ENCODE measurements around the gene CPNE7.

The CPNE7 gene

DNA sequence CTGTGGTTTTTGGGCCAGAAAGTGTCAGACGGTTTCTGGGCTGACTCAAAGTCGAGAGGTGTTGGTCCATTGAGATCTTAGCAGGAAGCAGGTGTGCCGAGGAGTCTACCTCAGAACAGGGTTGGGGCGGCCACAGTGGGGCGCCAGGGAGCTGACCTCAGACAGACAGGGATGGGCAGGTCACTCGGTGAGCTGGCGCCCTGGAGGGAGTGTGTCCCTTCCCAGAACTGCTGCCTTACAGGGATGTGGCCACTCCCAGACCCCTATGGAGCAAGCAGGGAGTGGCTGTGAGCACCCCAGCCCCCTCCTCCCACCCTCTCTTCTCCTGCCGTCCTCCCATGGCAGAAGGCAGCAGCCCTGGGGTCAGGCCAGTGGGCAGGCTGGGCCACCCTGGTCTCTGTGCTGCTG is 23.9 kb downstream of the CPNE7 start:
- H3K27ac ChIP-seq: no peak overlapping the region
- no peak overlapping the region for H3K9ac ChIP-seq (ENCODE audit: insufficient read length)
- DNase-seq (ENCODE audit: low read depth, low spot score): no peak
- no peaks in the 10 kb centered on the region for H3K9me3 ChIP-seq (ENCODE audit: low read depth, low read length)
- H3K36me3 ChIP-seq (ENCODE audit: insufficient read depth, low read length): no peaks in the 10 kb centered on the region; the same call in 1 of the 2 replicates
- TF ChIP-seq FOXP2 (optimal IDR thresholded peaks at IDR 0.05; ENCODE audit: control extremely low read depth, extremely low read length, insufficient read depth): no peak
- no peak for TF ChIP-seq EZH2 (IDR thresholded peaks at IDR 0.05)
- no peak for TF ChIP-seq POLR2AphosphoS5 (IDR thresholded peaks at IDR 0.05; ENCODE audit: borderline replicate concordance, low read depth, low read length)
- no peak overlapping the region for H3K4me3 ChIP-seq

DNA sequence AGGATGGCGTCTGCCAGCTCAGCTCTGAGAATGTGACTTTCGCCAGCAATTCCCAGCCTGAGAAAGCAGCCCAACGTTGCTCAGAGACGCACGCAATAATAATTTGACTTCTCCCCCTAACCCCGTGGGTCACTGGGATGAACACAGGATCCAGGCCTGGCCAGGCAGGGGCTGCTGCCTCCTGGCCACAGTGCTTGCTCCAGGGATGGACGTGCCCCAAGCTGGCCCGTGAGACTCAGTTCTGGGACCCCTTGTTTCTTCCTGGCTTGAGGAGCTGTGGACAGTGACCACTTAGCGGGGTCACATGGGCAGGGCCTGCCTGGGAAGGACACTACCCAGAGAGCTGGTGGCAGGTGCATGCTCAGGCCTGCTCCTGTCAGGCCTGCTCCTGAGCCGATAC is 24.3 kb downstream of the CPNE7 start:
- no peak overlapping the region for H3K9ac ChIP-seq (ENCODE audit: insufficient read length)
- no peak overlapping the region for H3K27ac ChIP-seq
- no peak for TF ChIP-seq POLR2AphosphoS5 (IDR thresholded peaks at IDR 0.05; ENCODE audit: borderline replicate concordance, low read depth, low read length)
- TF ChIP-seq FOXP2 (optimal IDR thresholded peaks at IDR 0.05; ENCODE audit: control extremely low read depth, extremely low read length, insufficient read depth): no peak
- TF ChIP-seq EZH2 (IDR thresholded peaks at IDR 0.05): no peak
- H3K36me3 ChIP-seq (ENCODE audit: insufficient read depth, low read length): no peaks in the 10 kb centered on the region; the same call in 1 of the 2 replicates
- H3K4me3 ChIP-seq: no peak overlapping the region
- H3K9me3 ChIP-seq (ENCODE audit: low read depth, low read length): no peaks in the 10 kb centered on the region
- DNase-seq (ENCODE audit: low read depth, low spot score): no peak

DNA sequence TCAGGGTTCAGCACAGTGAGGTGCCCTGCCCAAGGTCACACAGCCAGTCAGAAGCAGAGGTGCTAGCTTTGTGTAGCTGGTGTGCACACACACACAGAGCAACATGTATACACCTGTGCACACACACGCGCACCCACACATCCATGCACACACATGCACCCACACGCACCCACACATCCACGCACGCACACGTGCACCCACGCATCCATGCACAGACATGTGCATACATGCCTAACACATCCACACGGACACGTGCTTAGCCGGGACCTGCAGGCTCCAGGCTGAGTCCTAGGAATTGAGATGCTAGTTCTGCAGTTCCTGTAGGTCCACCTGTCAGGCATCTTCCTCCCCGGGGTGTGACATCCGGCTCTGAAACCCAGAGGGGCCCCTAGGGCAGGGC is 24.9 kb downstream of the CPNE7 start:
- no peaks in the 10 kb centered on the region for H3K9me3 ChIP-seq (ENCODE audit: low read depth, low read length)
- no peak for TF ChIP-seq POLR2AphosphoS5 (IDR thresholded peaks at IDR 0.05; ENCODE audit: borderline replicate concordance, low read depth, low read length)
- no peak for TF ChIP-seq EZH2 (IDR thresholded peaks at IDR 0.05)
- TF ChIP-seq FOXP2 (optimal IDR thresholded peaks at IDR 0.05; ENCODE audit: control extremely low read depth, extremely low read length, insufficient read depth): no peak
- no peak overlapping the region for H3K9ac ChIP-seq (ENCODE audit: insufficient read length)
- no peak for DNase-seq (ENCODE audit: low read depth, low spot score)
- H3K36me3 ChIP-seq (ENCODE audit: insufficient read depth, low read length): no peaks in the 10 kb centered on the region; the same call in 1 of the 2 replicates
- no peak overlapping the region for H3K4me3 ChIP-seq
- no peak overlapping the region for H3K27ac ChIP-seq

DNA sequence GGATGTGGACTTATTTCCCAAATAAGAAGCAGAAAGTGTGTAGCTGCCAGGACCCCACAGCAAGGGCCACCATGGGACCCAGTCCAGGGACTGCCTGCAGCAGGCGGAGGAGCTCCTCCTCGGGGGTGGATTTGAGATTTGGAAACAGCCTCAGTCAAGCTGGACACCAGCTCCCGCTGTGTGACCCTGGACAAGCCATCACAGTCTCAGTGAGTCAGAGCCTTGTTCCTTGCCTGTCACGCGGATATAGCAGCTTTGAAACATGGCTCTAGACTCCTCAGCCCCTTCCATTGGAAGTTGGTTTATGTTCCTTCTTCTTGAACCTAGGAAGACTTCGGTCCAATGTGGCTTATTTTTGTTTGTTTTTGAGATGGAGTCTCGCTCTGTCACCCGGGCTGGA is 25.4 kb downstream of the CPNE7 start:
- Histone ChIP-seq H3K27ac (no peak overlapping the region), H3K4me3 (no peak overlapping the region), H3K9ac (ENCODE audit: insufficient read length) (no peak overlapping the region), H3K9me3 (ENCODE audit: low read depth, low read length) (no peaks in the 10 kb centered on the region), H3K36me3 (ENCODE audit: insufficient read depth, low read length) (no peaks in the 10 kb centered on the region; the same call in 1 of the 2 replicates)
- no peak for DNase-seq (ENCODE audit: low read depth, low spot score)
- no peak for TF ChIP-seq POLR2AphosphoS5 (IDR thresholded peaks at IDR 0.05; ENCODE audit: borderline replicate concordance, low read depth, low read length)
- no peak for TF ChIP-seq EZH2 (IDR thresholded peaks at IDR 0.05)
- no peak for TF ChIP-seq FOXP2 (optimal IDR thresholded peaks at IDR 0.05; ENCODE audit: control extremely low read depth, extremely low read length, insufficient read depth)

DNA sequence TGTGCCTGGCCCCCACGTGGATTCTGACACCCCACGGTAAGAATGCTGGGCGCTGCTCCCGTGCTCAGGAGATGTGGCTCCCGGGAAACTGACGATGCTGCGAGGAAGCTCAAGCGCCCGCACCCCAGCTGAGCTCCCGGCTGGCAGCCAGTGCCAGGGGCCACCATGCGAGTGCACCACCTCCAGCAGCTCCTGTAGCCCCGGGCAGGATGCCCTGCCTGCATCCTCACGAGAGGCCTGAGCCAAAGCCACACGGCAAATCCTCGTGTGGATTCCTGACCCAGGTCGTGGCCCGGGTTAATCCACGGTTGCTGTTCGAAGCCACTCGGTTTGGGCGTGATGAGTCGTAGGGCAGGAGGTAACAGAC is 26.3 kb downstream of the CPNE7 start:
- no peak for TF ChIP-seq EZH2 (IDR thresholded peaks at IDR 0.05)
- no peak for TF ChIP-seq POLR2AphosphoS5 (IDR thresholded peaks at IDR 0.05; ENCODE audit: borderline replicate concordance, low read depth, low read length)
- no peak for TF ChIP-seq FOXP2 (optimal IDR thresholded peaks at IDR 0.05; ENCODE audit: control extremely low read depth, extremely low read length, insufficient read depth)
- DNase-seq (ENCODE audit: low read depth, low spot score): no peak
- H3K9me3 ChIP-seq (ENCODE audit: low read depth, low read length): no peaks in the 10 kb centered on the region
- H3K4me3 ChIP-seq: no peak overlapping the region
- H3K27ac ChIP-seq: no peak overlapping the region
- H3K36me3 ChIP-seq (ENCODE audit: insufficient read depth, low read length): no peaks in the 10 kb centered on the region
- no peak overlapping the region for H3K9ac ChIP-seq (ENCODE audit: insufficient read length)

DNA sequence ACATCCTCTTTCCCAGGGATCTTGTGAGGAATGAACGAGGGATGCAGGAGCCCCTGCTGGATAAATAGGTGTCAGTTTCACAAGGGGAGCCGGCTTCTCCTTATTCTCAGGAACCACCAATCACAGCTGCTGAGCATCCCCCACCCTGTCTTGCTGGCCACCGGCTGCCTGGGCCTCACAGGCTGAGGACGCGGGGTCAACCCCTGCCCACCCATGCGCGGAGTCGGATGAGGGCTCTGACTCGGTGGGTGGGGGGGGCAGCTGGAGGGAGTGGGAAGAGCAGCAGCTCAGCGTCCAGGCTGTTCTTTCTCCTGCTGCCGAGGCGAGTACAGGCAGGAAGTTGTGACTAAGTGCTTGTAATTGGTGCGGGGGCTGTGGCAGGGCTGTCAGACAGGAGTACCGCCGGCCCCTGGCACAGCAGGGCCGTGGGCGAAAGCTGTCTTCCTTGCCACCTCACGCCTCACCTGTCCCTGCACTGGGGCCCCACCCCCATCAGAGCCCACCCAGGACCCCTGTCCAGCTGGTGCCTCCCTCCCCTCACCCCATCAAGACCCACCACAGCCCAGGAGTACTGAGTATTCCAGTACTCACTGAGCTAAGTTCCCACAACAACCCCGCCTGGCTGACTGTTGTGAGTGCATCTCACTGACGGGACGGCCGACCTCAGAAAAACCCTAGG is 26.9 kb downstream of the CPNE7 start:
- Histone ChIP-seq H3K9ac (ENCODE audit: insufficient read length) (no peak overlapping the region), H3K4me3 (no peak overlapping the region), H3K9me3 (ENCODE audit: low read depth, low read length) (no peaks in the 10 kb centered on the region), H3K27ac (no peak overlapping the region), H3K36me3 (ENCODE audit: insufficient read depth, low read length) (no peaks in the 10 kb centered on the region)
- no peak for DNase-seq (ENCODE audit: low read depth, low spot score)
- TF ChIP-seq FOXP2 (optimal IDR thresholded peaks at IDR 0.05; ENCODE audit: control extremely low read depth, extremely low read length, insufficient read depth): no peak
- TF ChIP-seq EZH2 (IDR thresholded peaks at IDR 0.05): no peak
- TF ChIP-seq POLR2AphosphoS5 (IDR thresholded peaks at IDR 0.05; ENCODE audit: borderline replicate concordance, low read depth, low read length): no peak

DNA sequence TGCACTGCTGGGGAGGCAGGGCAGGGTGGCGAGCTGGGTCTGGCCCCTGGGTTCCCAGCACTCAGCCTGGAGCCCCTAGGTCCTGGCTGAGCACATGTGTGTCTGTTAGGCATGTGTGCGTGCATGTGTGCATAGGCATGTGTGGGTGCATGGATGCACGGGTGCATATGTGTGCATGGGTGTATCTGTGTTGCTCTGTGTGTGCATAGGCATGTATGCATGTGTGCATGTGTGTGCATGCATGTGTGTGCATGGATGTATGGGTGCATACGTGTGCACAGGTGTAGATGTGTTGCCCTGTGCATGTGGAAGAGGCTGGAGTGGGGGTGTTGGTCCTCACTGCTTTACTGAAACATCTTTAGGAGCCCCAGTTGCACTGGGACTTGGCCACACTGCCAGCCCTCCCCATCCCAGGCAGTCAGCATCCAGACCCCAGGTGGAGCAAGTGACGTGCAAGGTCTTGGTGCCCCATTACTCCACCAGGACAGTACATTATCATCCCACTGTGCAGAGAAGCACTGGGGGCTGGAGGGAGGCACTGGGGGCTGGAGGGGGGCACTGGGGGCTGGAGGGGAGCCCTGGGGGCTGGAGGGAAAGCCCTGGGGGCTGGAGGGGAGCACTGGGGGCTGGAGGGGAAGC is 27.5 kb downstream of the CPNE7 start:
- Histone ChIP-seq H3K9me3 (ENCODE audit: low read depth, low read length) (no peaks in the 10 kb centered on the region), H3K36me3 (ENCODE audit: insufficient read depth, low read length) (no peaks in the 10 kb centered on the region), H3K27ac (no peak overlapping the region), H3K9ac (ENCODE audit: insufficient read length) (no peak overlapping the region), H3K4me3 (no peak overlapping the region)
- DNase-seq (ENCODE audit: low read depth, low spot score): no peak
- TF ChIP-seq FOXP2 (optimal IDR thresholded peaks at IDR 0.05; ENCODE audit: control extremely low read depth, extremely low read length, insufficient read depth) (no peak), EZH2 (IDR thresholded peaks at IDR 0.05) (no peak), POLR2AphosphoS5 (IDR thresholded peaks at IDR 0.05; ENCODE audit: borderline replicate concordance, low read depth, low read length) (no peak)

DNA sequence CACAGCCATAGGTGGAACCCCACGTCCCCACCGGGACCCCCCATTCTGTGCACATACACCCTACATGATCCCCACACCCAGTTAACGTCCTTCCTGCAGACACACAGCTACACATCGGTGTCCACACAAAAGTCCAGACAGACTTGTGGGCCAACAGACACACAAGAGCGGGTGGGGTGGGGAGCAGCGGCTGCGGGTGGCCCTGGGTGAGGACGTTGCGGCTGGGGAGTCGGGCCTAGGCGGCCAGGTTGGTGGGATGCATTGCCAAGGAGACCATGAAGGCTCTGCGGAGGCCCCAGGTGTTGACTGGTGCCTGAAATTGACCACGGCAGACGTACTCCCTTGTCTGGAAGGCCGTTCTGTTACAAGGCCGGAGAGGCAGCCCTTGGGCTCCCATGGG is 29.2 kb downstream of the CPNE7 start:
- no peak for DNase-seq (ENCODE audit: low read depth, low spot score)
- TF ChIP-seq POLR2AphosphoS5 (IDR thresholded peaks at IDR 0.05; ENCODE audit: borderline replicate concordance, low read depth, low read length) (no peak), FOXP2 (optimal IDR thresholded peaks at IDR 0.05; ENCODE audit: control extremely low read depth, extremely low read length, insufficient read depth) (no peak), EZH2 (IDR thresholded peaks at IDR 0.05) (no peak)
- no peak overlapping the region for H3K27ac ChIP-seq

More for the DNA sequence above, 29.2 kb downstream of the CPNE7 start:
- H3K9ac ChIP-seq (ENCODE audit: insufficient read length): no peak overlapping the region
- no peaks in the 10 kb centered on the region for H3K9me3 ChIP-seq (ENCODE audit: low read depth, low read length)
- H3K36me3 ChIP-seq (ENCODE audit: insufficient read depth, low read length): no peaks in the 10 kb centered on the region
- no peak overlapping the region for H3K4me3 ChIP-seq
